Kidney (tissue), 14 donors: ENCODE measurements around the gene SH2D5. TPM values are rescaled to one million over a fixed set of nuclear protein-coding genes. Genes with fewer than 3 reads are reported as not detected.
A peak's percentile ranks its signal among the peaks of the same experiment; 100 is the strongest.

Experiments used
- DNase-seq, 5 donors: peaks; one replicate each; pipeline ENCODE4 v3.0.0-alpha.2; 2013 to 2020
- FAIRE-seq: peaks from 2 replicates; lab custom pipeline; 2012; peaks lifted over from hg19 to GRCh38; lab: Jason Lieb, UNC
- H3K27ac ChIP-seq, 2 donors: one replicate each; pipeline ENCODE4 v1.7.0; 2013; ENCODE audit warnings: low read depth in 2 of 2, low read length in 2 of 2, inconsistent platforms in 1 of 2
- H3K27me3 ChIP-seq: one replicate; pipeline ENCODE4 v1.7.1; 2013; ENCODE audit warnings: low read length, inconsistent platforms; ENCODE audit not compliant: control insufficient read depth, insufficient read depth
- H3K36me3 ChIP-seq, 3 donors: one replicate each; pipeline versions ENCODE4 v1.7.0 to v1.7.1; 2013; ENCODE audit warnings: low read length in 3 of 3, control low read depth in 1 of 3, inconsistent platforms in 1 of 3; ENCODE audit not compliant: insufficient read depth in 3 of 3, control insufficient read depth in 2 of 3
- H3K4me1 ChIP-seq, 3 donors: one replicate each; pipeline versions ENCODE4 v1.7.0 to v1.7.1; 2013; ENCODE audit warnings: low read length in 3 of 3, inconsistent platforms in 1 of 3, low read depth in 1 of 3; ENCODE audit not compliant: control insufficient read depth in 2 of 3, insufficient read depth in 2 of 3
- H3K4me3 ChIP-seq, 3 donors: one replicate each; pipeline versions ENCODE4 v1.7.0 to v1.8.1; 2013; ENCODE audit warnings: low read length in 3 of 3, control low read depth in 1 of 3, inconsistent platforms in 1 of 3
- H3K9ac ChIP-seq, 3 donors: one replicate each; pipeline versions ENCODE4 v1.7.0 to v1.7.1; 2013; ENCODE audit warnings: low read length in 3 of 3, control low read depth in 1 of 3, inconsistent platforms in 1 of 3
- H3K9me3 ChIP-seq, 3 donors: one replicate each; pipeline versions ENCODE4 v1.7.0 to v1.7.1; 2013; ENCODE audit warnings: low read length in 3 of 3, control low read depth in 1 of 3, inconsistent platforms in 1 of 3; ENCODE audit not compliant: control insufficient read depth in 2 of 3, insufficient read depth in 1 of 3
- CTCF ChIP-seq: IDR thresholded peaks from 3 replicates; pipeline ENCODE4 v1.5.1; 2012; ENCODE audit warnings: mild to moderate bottlenecking, moderate library complexity, borderline replicate concordance; ENCODE audit not compliant: insufficient read depth; ENCODE audit errors: extremely low read depth
- intact Hi-C: fragments of 100-400 bp; cut with DNase I; formaldehyde crosslinking; loops from one replicate; pipeline ENCODE4 v1.11.1; 2022
- polyA plus RNA-seq: library from polyadenylated mRNA; stranded (reverse); fragments of 350-450 nt; fragmentation: Illumina TruSeq; extraction: RNeasy Lipid Tissue Mini Kit (QIAGEN cat#74804); gene quantifications from one replicate; pipeline ENCODE4 v1.2.3, GENCODE V29; 2014; ENCODE audit warnings: low read depth, low replicate concordance; ENCODE audit not compliant: insufficient read depth
- total RNA-seq: library from RNA; stranded (reverse); fragmentation: NEBNext Ultra II Directional; extraction: Animal tissue kit (Norgen Biotek cat#: 25700); gene quantifications from one replicate; pipeline ENCODE4 v1.2.1, GENCODE V29; 2021
- donor health status: control.
- donor health status: control.
- donor health status: control.
- donor health status: control.
- donor health status: control.
- donor health status: DM: yes; HTN: yes; CAD: no.
- donor health status: Normal renal cell carcinoma (clear cell type).

SH2D5 gene
- total and polyA plus RNA-seq, 2 donors from 2014 or later, result 0.19 to 0.57 TPM

- FAIRE-seq, result no peak
- H3K27me3 ChIP-seq, result no peaks in the 10 kb centered on the region
- H3K4me3 ChIP-seq, result no peak overlapping the region
- TF ChIP-seq CTCF, result no peak
- no peak overlapping the region for H3K27ac ChIP-seq
- H3K9me3 ChIP-seq, result no peaks in the 10 kb centered on the region
- no peak overlapping the region for H3K9ac ChIP-seq
- no peaks in the 10 kb centered on the region for H3K4me1 ChIP-seq
- H3K36me3 ChIP-seq, result peaks cover 6 to 40% (median 22%) of the 10 kb centered on the region in 3 donors
- intact Hi-C loops, result no loop called here
- DNase-seq, result no peak
Measured at GRCh38 chr1:20740781-20741180, 8.3 kb upstream of the SH2D5 start.

GRCh38 chr1:20739225-20739624, 6.7 kb upstream of the SH2D5 start:
- Histone ChIP-seq H3K36me3 (peaks cover 4 to 25% (median 9%) of the 10 kb centered on the region in 3 donors), H3K27ac (no peak overlapping the region)

GRCh38 chr1:20735581-20736111, 3.1 kb upstream of the SH2D5 start:
- TF ChIP-seq CTCF, result no peak
- H3K36me3 ChIP-seq, result peaks cover 2 to 9% (median 4%) of the 10 kb centered on the region in 3 donors
- FAIRE-seq, result no peak
- DNase-seq, result peak in 3 of 5 donors; percentile 45 to 82 (median 75)
- H3K4me1 ChIP-seq, result peaks cover 0 to 14% (median 14%) of the 10 kb centered on the region in 3 donors
- H3K9me3 ChIP-seq, result no peaks in the 10 kb centered on the region
- peaks cover 9% of the 10 kb centered on the region for H3K27me3 ChIP-seq
- no peak overlapping the region for H3K9ac ChIP-seq
- H3K27ac ChIP-seq, result no peak overlapping the region
- no peak overlapping the region for H3K4me3 ChIP-seq
- intact Hi-C loops, result no loop called here

More at GRCh38 chr1:20739225-20739624, 6.7 kb upstream of the SH2D5 start:
- H3K27me3 ChIP-seq, result no peaks in the 10 kb centered on the region
- FAIRE-seq, result no peak
- H3K4me1 ChIP-seq, result no peaks in the 10 kb centered on the region
- no peak overlapping the region for H3K4me3 ChIP-seq
- no peaks in the 10 kb centered on the region for H3K9me3 ChIP-seq
- no peak overlapping the region for H3K9ac ChIP-seq
- no peak for TF ChIP-seq CTCF
- no peak for DNase-seq
- intact Hi-C loops, result no loop called here
